HFFc6 (cell line): ENCODE measurements around the gene CYP2F1. TPM values are rescaled to one million over a fixed set of nuclear protein-coding genes. Genes with fewer than 3 reads are reported as not detected.
"Not testable (repeated sequence)": the region's sequence is repeated elsewhere in the genome, so short reads cannot be mapped to it uniquely, and the experiment has no call there.

Source experiments
- DNase-seq: peaks from one replicate; pipeline ENCODE4 v3.0.0-alpha.2; 2018
- H3K27ac Mint-ChIP-seq: 2 replicates; pipeline ENCODE4 v1.8.0; 2020; ENCODE audit warnings: mild to moderate bottlenecking, mixed read lengths
- H3K27me3 Mint-ChIP-seq: 2 replicates; pipeline ENCODE4 v1.8.0; 2021; ENCODE audit warnings: mild to moderate bottlenecking, moderate library complexity, mixed read lengths; ENCODE audit not compliant: insufficient read depth
- H3K36me3 Mint-ChIP-seq: 2 replicates; pipeline ENCODE4 v1.8.0; 2021; ENCODE audit warnings: low read depth, mixed read lengths
- H3K4me1 Mint-ChIP-seq: 2 replicates; pipeline ENCODE4 v1.8.0; 2020; ENCODE audit warnings: low read depth, mixed read lengths
- H3K4me3 Mint-ChIP-seq: 2 replicates; pipeline ENCODE4 v1.8.0; 2020; ENCODE audit warnings: mild to moderate bottlenecking, moderate library complexity, mixed read lengths
- H3K9me3 Mint-ChIP-seq: 2 replicates; pipeline ENCODE4 v1.8.0; 2020; ENCODE audit warnings: mild to moderate bottlenecking, mixed read lengths
- total RNA-seq, 6 experiments: library from RNA; stranded (reverse); fragmentation: NEBNext Ultra II Directional; extraction: Animal tissue kit (Norgen Biotek cat#: 25700); gene quantifications; 2 replicates in 1 of 6; 3 replicates in 5 of 6; pipeline ENCODE4 v1.2.3, GENCODE V29; 2021
- TF ChIP-seq, protein P1 (sequence below): fragments of 200-600 bp; sonication (generic); IDR thresholded peaks from 2 replicates; pipeline ENCODE4 v1.5.0; 2021; ENCODE audit warnings: antibody characterized with exemption, mild to moderate bottlenecking

The CYP2F1 gene
- total RNA-seq, 6 experiments from 2014 or later, result not detected

DNA sequence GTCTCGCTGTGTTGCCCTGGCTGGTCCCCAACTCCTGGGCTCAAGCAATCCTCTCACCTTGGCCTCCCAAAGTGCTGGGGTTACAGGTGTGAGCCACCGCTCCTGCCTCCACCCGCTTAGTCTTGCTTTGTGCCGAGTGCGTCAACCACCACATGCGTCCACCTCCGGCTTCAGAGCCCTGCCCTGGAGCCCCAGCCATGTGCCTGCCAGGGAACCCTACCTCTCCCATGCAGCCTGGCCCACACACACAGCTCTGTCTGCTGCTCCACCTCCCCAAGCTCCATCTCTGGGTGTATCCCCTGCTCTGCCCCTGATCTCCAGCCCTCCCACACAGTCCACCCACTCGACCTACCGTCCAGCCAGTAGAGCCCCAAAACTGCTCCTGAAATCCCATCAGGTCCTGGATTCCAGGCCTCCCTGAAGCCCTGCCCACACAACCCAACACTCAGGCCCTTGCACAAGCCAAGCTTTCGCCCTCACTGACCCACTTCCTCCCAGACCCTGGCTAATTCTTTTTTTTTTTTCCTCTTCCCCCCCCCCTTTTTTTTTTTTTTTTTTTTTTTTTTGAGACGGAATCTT lies 9.6 kb downstream of the CYP2F1 start:
- Mint-ChIP-seq H3K27ac (no peak overlapping the region), H3K9me3 (no peaks in the 10 kb centered on the region), H3K4me1 (peaks cover 8% of the 10 kb centered on the region), H3K27me3 (peaks cover 20% of the 10 kb centered on the region), H3K4me3 (no peak overlapping the region), H3K36me3 (no peaks in the 10 kb centered on the region)
- TF ChIP-seq, protein P1, sequence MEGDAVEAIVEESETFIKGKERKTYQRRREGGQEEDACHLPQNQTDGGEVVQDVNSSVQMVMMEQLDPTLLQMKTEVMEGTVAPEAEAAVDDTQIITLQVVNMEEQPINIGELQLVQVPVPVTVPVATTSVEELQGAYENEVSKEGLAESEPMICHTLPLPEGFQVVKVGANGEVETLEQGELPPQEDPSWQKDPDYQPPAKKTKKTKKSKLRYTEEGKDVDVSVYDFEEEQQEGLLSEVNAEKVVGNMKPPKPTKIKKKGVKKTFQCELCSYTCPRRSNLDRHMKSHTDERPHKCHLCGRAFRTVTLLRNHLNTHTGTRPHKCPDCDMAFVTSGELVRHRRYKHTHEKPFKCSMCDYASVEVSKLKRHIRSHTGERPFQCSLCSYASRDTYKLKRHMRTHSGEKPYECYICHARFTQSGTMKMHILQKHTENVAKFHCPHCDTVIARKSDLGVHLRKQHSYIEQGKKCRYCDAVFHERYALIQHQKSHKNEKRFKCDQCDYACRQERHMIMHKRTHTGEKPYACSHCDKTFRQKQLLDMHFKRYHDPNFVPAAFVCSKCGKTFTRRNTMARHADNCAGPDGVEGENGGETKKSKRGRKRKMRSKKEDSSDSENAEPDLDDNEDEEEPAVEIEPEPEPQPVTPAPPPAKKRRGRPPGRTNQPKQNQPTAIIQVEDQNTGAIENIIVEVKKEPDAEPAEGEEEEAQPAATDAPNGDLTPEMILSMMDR, result no peak
- DNase-seq, result no peak

DNA sequence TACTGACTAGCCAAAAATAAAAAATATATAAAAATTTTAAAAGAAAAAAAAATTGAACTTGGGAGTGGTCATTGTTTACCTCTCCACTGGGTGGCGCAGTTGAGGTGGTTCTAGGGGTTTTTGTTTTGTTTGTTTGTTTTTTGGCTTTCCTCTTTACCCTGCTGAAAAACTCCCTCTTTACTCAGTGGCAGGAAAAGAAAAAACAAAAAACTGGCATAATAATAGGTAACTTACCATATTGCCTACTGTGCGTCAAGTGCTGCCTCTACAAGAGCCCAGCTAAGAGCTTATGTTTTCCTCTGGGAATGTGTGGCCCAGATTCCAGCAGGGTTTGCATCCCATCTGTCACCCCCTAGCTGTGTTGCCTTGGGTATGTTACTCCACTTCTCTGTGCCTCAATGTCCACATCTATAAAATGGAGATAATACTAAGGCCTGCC lies 12.6 kb downstream of the CYP2F1 start:
- H3K4me3 Mint-ChIP-seq, DNase-seq, H3K36me3 Mint-ChIP-seq, H3K27ac Mint-ChIP-seq, H3K4me1 Mint-ChIP-seq, H3K9me3 Mint-ChIP-seq: not testable (repeated sequence)
- TF ChIP-seq, protein P1, result peak; percentile 89
- H3K27me3 Mint-ChIP-seq, result peaks cover 29% of the 10 kb centered on the region

DNA sequence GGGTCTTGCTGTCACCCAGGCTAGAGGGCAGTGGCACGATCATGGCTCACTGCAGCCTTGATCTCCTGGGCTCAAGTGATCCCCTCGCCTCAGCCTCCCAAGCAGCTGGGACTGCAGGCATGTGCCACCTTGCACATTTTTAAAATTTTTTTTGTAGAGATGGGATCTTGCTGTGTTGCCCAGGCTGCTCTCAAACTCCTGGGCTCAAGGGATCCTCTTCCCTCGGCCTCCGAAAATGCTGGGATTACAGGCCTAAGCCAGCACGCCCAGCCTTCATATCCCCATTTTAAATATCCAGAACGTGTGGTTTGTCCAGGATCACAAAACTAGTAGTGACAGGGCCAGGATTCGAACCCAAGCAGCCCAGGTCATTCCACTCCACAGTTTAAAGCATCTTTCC lies 13.1 kb downstream of the CYP2F1 start:
- Mint-ChIP-seq H3K27me3 (peaks cover 32% of the 10 kb centered on the region), H3K4me3 (0 out of 2 replicates have a peak overlapping the region, but pooled peaks have one; percentile 50)
- not testable (repeated sequence) for H3K4me1 Mint-ChIP-seq, H3K36me3 Mint-ChIP-seq, DNase-seq, H3K9me3 Mint-ChIP-seq, H3K27ac Mint-ChIP-seq

DNA sequence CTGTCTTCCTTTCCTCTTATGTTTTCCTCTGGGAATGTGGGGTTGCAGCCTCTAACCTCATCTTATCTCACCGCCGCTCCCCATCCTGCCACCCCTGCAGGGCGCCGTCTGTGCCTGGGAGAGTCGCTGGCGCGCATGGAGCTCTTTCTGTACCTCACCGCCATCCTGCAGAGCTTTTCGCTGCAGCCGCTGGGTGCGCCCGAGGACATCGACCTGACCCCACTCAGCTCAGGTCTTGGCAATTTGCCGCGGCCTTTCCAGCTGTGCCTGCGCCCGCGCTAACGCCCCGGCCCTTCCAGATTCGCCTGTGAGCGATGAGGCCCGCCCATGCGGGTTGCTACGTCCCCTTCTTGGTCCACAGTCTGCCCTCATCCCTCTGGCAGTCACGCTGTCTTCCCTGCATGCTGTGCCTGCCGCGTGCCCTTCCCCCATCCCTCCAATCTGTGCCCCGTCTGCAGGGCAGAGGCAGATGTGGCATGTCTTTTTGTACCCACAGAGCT lies 13.6 kb downstream of the CYP2F1 start:
- peak; percentile 20 for DNase-seq
- H3K27me3 Mint-ChIP-seq, result peaks cover 32% of the 10 kb centered on the region

DNA sequence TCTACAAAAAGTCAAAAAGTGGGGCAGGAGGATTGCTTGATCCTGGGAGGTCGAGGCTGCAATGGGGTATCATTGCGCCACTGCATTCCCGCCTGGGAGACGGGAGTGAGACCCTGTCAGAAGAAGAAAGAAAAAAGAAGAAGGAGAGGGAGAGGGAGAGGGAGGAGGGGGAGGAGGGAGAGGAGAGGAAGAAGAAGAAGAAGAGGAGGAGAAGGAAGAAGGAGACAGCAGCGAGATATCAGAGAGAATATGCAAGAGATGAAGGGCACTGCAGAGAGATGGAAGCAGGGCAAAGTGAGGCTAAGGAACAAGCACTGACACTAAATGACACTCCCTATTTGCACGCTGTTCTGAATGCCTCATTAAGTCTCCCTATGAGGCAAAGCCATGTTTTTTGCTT lies 14.5 kb downstream of the CYP2F1 start:
- H3K4me3 Mint-ChIP-seq, result no peak overlapping the region
- peaks cover 33% of the 10 kb centered on the region for H3K27me3 Mint-ChIP-seq
- H3K4me1 Mint-ChIP-seq, result peaks cover 8% of the 10 kb centered on the region
- no peaks in the 10 kb centered on the region for H3K36me3 Mint-ChIP-seq
- DNase-seq, result no peak
- no peaks in the 10 kb centered on the region for H3K9me3 Mint-ChIP-seq
- no peak overlapping the region for H3K27ac Mint-ChIP-seq
- TF ChIP-seq, protein P1, result no peak

More for the DNA sequence above, 13.6 kb downstream of the CYP2F1 start:
- not testable (repeated sequence) for H3K4me1 Mint-ChIP-seq, H3K36me3 Mint-ChIP-seq, H3K27ac Mint-ChIP-seq, H3K9me3 Mint-ChIP-seq
- peak overlapping the region; percentile 50; the same call in 1 of the 2 replicates for H3K4me3 Mint-ChIP-seq
- TF ChIP-seq, protein P1, result peak; percentile 42; the same call in 1 of the 2 replicates

DNA sequence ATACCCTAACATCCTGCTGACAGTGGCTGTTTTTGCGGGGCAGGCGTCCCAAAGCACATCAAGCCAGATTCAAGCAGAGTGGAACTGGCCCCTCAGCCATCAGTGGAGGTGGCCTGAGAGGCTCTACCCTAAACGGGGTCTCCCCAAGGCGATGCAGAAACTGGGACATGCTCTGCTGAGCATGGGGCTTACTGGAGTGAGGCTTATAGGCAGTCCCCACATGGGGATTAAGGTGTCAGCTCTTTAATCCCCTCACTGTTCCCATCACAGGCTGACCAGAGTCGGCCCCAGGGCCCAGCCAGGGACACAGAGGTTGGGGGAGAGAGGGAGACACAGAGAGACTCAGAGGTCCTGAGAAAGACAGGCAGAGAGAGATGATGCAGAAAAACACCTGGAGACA lies 17.0 kb downstream of the CYP2F1 start:
- DNase-seq, result no peak
- H3K27ac Mint-ChIP-seq, result no peak overlapping the region

More for the DNA sequence above, 17.0 kb downstream of the CYP2F1 start:
- Mint-ChIP-seq H3K36me3 (no peaks in the 10 kb centered on the region), H3K9me3 (no peaks in the 10 kb centered on the region), H3K4me1 (peaks cover 8% of the 10 kb centered on the region), H3K4me3 (no peak overlapping the region), H3K27me3 (peaks cover 38% of the 10 kb centered on the region)
- TF ChIP-seq, protein P1, result no peak
